CD1c-positive myeloid dendritic cell (primary cell): ENCODE measurements around the gene CRISP1.
"Not testable (repeated sequence)": the region's sequence is repeated elsewhere in the genome, so short reads cannot be mapped to it uniquely, and the experiment has no call there.

Experiments
- DNase-seq: peaks from one replicate; pipeline ENCODE4 v3.0.0-alpha.2; 2016; ENCODE audit errors: extremely low spot score

Gene CRISP1

GRCh38 chr6:49839957-49840356, 26.4 kb downstream of the CRISP1 start:
- DNase-seq: no peak

- DNase-seq: no peak
Measured at GRCh38 chr6:49839162-49839561, 27.2 kb downstream of the CRISP1 start.

GRCh38 chr6:49835140-49835539, 31.2 kb downstream of the CRISP1 start:
- no peak for DNase-seq

GRCh38 chr6:49833386-49833785, 32.9 kb downstream of the CRISP1 start:
- no peak for DNase-seq

GRCh38 chr6:49826743-49827406, 39.5 kb downstream of the CRISP1 start:
- no peak for DNase-seq

- no peak for DNase-seq
Measured at GRCh38 chr6:49815166-49815565, 51.2 kb downstream of the CRISP1 start.

GRCh38 chr6:49813248-49813647, 53.1 kb downstream of the CRISP1 start:
- DNase-seq: no peak

GRCh38 chr6:49806145-49806544, 60.2 kb downstream of the CRISP1 start:
- DNase-seq: no peak

- no peak for DNase-seq
Measured at GRCh38 chr6:49805246-49805645, 61.1 kb downstream of the CRISP1 start.

- DNase-seq: no peak
Measured at GRCh38 chr6:49801525-49801924, 64.8 kb downstream of the CRISP1 start.

- no peak for DNase-seq
Measured at GRCh38 chr6:49799090-49799489, 67.2 kb downstream of the CRISP1 start.

GRCh38 chr6:49796842-49797455, 69.4 kb downstream of the CRISP1 start:
- DNase-seq: not testable (repeated sequence)

- DNase-seq: no peak
Measured at GRCh38 chr6:49790341-49790740, 76.0 kb downstream of the CRISP1 start.

GRCh38 chr6:49787176-49787575, 79.2 kb downstream of the CRISP1 start, which contains the start of gene PGK2:
Gene PGK2, minus strand, starts transcription at chr6:49787285. Its CDS starts 98 bp downstream, at chr6:49787187.
- no peak for DNase-seq

GRCh38 chr6:49784272-49784671, 82.1 kb downstream of the CRISP1 start:
- DNase-seq: no peak
